GM21515 (cell line): Measurements from ENCODE around the gene LINGO4.
A peak's percentile ranks its signal among the peaks of the same experiment; 100 is the strongest.

ENCODE experiments used
- ATAC-seq: cut with Tn5 transposase; IDR thresholded peaks from one replicate; pipeline ENCODE4 v1.9.1; 2021; ENCODE audit not compliant: unreplicated experiment

The LINGO4 gene

GRCh38 chr1:151815716-151816327, 10.6 kb upstream of the LINGO4 start:
- ATAC-seq: no peak

DNA sequence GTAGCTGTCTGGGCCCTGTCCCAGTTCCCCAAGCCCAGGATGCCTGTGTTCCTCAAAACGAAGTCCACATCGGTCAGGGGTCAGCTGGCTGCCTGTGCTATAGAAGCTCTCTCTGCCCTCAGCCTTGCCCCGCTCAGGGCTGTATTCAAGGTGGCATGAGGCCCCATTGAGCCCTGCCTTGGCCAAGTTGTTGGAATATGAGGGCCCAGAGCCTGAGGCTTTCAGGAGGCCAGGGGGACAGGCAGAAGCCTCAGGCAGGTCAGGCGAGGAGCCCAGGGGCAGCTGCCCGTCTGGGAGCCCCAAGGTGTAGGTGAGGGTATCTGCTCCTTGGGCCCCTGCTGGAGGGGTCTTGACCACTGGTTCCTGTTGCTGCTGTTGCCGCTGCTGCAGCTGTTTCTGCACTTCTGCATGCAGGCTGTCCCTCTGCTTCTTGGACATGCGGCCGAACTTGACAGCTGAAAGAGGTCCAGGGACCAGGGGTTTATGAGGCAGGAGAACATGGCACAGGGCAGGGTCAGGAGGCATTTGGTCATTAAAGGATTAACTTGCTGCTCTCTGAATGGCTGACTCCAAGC, 9.8 kb upstream of the LINGO4 start:
- no peak for ATAC-seq

DNA sequence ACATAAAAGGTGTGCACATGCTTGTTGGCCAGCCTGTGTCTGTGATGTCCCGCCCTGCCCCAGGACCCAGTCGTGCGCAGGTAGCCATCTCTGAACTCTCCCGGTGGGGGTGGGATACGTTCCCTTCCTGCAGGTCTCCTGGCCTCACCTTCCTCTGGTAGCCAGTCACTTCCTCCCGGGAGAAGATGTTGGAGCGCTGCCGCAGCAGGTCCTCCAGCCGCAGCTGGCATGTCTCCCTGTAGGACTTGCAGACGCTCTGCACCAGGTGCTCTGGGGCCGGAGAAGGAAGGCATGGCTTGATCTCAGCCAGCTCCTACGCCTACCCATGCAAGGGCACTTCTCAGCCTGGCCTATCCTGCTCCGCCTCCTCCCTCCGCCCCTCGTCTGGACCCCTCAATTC, 9.2 kb upstream of the LINGO4 start:
- no peak for ATAC-seq

GRCh38 chr1:151813271-151813977, 8.2 kb upstream of the LINGO4 start:
- ATAC-seq: no peak

- ATAC-seq: no peak
These were observed 6.0 kb upstream of the LINGO4 start for GRCh38 chr1:151811181-151811580.

- no peak for ATAC-seq
These were observed 4.9 kb upstream of the LINGO4 start for GRCh38 chr1:151809985-151810556.

DNA sequence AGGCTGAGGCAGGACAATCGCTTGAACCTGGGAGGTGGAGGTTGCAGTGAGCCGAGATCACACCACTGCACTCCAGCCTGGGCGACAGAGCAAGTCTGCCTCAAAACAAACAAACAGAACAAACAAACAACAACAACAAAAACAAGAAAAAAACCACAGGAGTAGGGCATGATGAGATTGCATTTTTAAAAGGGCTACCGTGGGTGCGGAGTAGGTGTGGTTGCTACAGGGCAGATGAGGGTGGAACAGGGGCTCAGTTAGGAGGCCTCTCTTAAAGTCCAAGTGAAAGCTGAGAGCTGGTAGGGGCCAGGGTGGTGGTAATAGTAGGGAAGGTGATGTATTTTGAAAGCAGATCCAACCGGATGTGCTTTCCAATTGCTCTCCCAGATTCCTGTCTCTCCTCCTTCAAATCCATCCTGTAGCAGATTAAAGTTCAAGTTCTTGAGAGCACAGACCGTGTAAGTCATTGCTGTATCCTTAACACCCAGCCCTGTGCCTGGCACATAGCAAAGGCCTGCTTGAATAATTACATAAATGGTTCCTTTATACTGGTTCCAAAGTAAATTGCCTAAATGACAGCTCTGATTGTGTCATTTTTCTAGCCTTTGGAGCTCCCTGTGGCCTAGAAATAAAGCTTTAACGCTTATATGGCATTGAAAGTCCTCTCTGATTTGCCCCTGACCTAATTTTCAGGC, 4.2 kb upstream of the LINGO4 start:
- no peak for ATAC-seq

DNA sequence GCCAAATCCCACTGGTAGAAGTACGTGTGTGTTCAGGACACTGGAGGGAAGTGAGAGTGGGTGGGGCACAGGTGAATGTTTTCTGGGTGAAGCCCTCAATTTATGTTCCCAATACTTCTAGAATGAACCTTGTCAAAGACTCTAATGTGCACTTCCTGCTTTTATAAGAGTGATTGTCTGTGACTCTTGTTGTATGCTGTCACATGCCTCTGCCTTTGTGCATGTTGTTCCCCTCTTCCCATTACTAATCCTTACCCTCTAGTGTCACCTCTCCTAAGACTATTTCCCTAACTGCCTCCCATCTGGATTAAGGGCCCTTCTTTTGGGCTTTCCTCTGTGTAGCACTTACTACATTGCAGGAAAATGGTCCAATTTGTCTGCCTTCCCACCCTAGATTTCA, 2.5 kb upstream of the LINGO4 start:
- no peak for ATAC-seq

GRCh38 chr1:151807131-151807530, 1.9 kb upstream of the LINGO4 start:
- no peak for ATAC-seq

GRCh38 chr1:151806170-151806569, 951 bp upstream of the LINGO4 start:
- no peak for ATAC-seq

DNA sequence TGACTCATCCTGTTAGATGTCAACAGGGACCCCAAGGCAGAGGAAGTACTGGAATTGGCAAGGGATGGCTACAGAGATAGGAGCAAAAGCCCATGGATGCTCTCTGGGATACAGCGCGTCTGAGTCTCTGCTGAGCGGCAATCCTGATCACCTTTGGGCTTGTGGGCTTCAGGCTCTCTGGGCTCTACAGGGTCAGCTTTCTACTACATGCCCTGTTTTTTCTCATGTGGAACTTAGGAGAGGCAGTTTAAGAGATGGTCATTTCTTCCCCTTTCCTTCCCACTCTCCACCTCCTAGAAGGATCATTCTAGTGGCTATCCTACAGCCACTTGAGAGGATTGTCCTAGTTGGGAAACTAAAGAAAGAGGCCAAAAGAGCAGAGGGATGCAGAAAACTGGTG, 1.3 kb downstream of the LINGO4 start:
- ATAC-seq: no peak

GRCh38 chr1:151803164-151803563, 2.1 kb downstream of the LINGO4 start:
- ATAC-seq: no peak

DNA sequence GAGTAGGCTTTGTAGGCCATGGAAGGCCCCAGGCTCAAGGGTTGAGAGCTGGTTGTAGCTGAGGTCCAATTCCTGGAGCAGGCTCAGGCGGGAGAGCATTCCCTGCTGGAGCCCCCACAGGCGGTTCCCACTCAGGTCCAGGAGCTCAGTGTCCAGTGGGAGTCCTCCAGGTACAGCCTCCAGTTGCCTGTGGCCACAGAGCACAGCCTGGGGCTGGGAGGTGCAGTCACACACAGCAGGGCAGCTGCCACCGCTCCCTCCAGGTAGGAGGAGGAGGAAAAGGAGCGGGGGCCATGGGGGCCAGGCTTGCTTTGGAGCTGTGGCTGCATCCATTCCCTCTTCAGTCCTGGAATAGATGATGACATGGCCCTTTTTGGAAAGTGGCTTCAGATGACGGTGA, 2.8 kb downstream of the LINGO4 start:
- no peak for ATAC-seq

DNA sequence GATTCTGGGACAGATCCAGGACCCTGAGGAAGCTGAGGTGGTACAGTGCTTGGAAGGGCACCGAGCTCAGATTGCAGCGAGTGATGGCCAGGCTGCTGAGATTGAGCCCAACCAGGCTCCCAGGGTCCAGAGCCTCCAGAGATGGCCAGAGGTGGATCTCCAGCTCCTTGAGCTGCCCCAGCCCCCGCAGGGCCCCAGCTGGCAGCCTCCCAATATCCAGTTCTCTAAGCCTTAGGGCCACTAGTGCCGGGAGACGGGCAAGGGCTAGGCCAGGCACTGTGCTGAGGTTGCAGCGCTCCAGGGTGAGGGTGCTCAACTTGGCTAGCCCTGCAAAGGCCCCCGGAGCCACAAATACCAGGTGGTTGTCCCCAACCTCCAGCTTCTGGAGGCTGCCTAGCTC, 3.4 kb downstream of the LINGO4 start:
- no peak for ATAC-seq

DNA sequence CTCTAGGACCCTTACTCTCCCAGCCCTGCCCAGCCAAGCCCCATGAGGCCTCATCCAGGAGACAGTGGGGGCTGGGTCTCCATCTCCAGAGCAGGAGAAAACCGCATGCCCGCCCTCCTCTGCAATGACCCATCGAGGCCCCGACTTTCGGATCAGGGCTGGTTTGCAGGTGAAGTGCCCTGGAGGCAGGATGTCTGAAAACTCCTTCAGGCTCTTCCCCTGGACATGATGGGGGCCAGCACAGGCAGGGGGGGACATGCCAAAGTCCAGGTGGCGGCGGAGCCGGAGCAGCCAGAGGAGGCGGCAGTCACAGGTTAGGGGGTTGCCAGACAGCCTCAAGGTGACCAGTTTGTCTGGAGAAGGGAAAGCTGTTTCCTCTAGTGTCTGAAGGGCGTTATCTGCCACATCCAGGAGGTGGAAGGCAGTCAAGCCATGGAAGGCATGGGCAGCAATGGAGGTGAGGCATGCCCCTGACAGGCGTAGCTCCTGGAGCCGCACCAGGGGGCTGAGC, 3.9 kb downstream of the LINGO4 start:
- no peak for ATAC-seq

- ATAC-seq: no peak
These were observed 4.4 kb downstream of the LINGO4 start for GRCh38 chr1:151800830-151801229.

GRCh38 chr1:151799179-151800022, 5.8 kb downstream of the LINGO4 start:
- no peak for ATAC-seq

DNA sequence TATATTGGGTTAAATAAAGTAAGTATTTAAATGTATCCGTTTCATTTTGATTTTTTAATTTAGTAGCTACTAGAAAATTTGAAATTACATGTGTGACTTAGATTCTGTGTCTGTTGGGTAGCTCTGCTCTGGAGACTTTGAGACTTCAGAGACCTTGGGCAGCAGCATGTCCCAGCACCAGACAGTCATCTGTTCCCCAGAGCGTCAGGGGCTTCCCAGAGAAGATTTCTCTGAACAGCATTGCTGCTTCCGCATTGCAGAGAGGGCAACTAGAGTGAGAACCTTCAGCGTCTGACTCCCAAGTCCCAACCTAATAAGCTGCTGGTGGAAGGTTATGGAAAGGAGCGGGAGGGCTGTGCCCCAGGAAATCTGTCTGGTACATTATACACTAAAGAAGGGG, 6.6 kb downstream of the LINGO4 start:
- ATAC-seq: no peak

DNA sequence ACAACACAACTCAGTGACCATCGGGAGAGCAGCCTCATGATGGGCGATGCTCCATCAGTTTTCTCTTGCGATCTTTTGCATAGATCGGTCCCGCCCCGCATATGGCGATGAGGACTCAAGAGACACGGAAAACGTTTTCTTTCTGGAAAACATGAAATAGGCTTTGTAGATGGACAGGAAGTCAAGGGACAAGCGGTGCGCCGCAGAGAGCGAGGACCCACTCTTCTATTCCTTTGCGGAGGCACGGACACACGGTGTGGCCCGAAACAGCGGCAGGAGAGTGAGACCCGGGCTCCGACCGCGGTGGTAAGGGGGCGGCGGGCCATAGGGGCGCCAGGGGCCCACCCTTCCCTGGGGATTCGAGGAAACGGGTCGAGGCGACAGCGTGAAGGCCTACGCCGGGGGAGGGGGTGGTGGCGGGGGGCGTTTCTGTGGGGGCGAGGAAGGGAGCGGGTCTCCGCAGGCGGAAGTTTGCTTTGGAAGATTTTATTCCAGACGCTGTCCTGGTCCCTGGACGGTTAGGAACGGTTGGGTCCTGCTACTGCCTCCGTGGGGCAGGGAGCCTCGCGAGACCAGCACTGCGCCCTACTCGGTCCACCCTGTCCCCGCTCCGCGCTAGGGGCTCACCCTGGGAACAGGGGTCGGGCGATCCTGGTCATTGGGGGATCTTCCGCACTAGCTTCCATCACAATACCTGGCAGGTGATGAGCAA, 14.1 kb downstream of the LINGO4 start:
- peak; percentile 7 for ATAC-seq
